ENCODE measurements around the gene DSCAM. TPM values are rescaled to one million over a fixed set of nuclear protein-coding genes. Genes with fewer than 3 reads are reported as not detected.

DSCAM gene
- polyA plus RNA-seq, 3 donors, result not detected

DNA sequence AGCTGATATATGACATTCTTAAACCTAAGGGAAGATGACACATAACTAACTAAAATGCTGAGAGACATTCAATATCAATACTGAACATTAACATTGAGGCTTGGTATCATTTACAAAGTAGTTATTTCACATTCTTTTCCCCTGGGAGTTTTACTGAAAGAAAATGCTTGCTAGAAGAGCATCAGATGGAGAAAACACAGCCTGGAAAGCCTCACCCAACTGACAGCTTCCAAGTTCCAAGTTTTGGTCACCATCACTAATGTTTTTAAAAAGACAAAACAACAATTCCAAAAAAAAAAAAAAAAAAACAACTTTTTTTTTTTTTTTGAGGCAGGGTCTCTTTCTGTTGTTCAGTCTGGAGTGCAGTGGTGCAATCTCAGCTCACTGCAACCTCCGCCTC is 80.6 kb downstream of the DSCAM start:
- intact Hi-C loops (cut with micrococcal nuclease), result no loop called here
- Mint-ChIP-seq H3K4me3 (no peak overlapping the region), H3K4me1 (no peaks in the 10 kb centered on the region), H3K36me3 (no peaks in the 10 kb centered on the region), H3K27me3 (ENCODE audit: low read depth in 3 of 3) (peaks cover 2% of the 10 kb centered on the region in 3 donors), H3K27ac (no peak overlapping the region), H3K9me3 (peaks cover 2 to 13% (median 8%) of the 10 kb centered on the region in 7 donors)
- Histone ChIP-seq H3K4me3 (replicated peaks in 1 of 3; ENCODE audit: low read depth in 2 of 3, low read length in 3 of 3) (no peak overlapping the region), H3K27ac (ENCODE audit: low read depth in 1 of 2, low read length in 2 of 2) (no peak overlapping the region), H3K4me2 (replicated peaks; ENCODE audit: extremely low read depth, low read length, poor library complexity, severe bottlenecking) (no peak overlapping the region), H4K20me1 (ENCODE audit: insufficient read depth, low read length) (no peaks in the 10 kb centered on the region), H3K9me3 (replicated peaks in 1 of 2; ENCODE audit: control insufficient read depth in 1 of 2, insufficient read depth in 1 of 2, low read length in 2 of 2) (peaks cover 0 to 6% of the 10 kb centered on the region in 2 donors), H3K27me3 (ENCODE audit: control insufficient read depth in 2 of 2, insufficient read depth in 2 of 2, low read length in 2 of 2) (no peaks in the 10 kb centered on the region), H3K36me3 (replicated peaks in 1 of 2; ENCODE audit: control insufficient read depth in 1 of 2, insufficient read depth in 2 of 2, low read length in 2 of 2) (no peaks in the 10 kb centered on the region), H2AFZ (ENCODE audit: insufficient read depth, low read depth, low read length, poor library complexity, severe bottlenecking) (no peak overlapping the region), H3K79me2 (ENCODE audit: insufficient read depth, low read length) (no peaks in the 10 kb centered on the region), H3K4me1 (ENCODE audit: control insufficient read depth in 1 of 2, insufficient read depth in 2 of 2, low read length in 2 of 2) (no peaks in the 10 kb centered on the region), H3K9ac (ENCODE audit: insufficient read depth, low read length, poor library complexity, severe bottlenecking) (no peak overlapping the region)
- TF ChIP-seq, protein P1, sequence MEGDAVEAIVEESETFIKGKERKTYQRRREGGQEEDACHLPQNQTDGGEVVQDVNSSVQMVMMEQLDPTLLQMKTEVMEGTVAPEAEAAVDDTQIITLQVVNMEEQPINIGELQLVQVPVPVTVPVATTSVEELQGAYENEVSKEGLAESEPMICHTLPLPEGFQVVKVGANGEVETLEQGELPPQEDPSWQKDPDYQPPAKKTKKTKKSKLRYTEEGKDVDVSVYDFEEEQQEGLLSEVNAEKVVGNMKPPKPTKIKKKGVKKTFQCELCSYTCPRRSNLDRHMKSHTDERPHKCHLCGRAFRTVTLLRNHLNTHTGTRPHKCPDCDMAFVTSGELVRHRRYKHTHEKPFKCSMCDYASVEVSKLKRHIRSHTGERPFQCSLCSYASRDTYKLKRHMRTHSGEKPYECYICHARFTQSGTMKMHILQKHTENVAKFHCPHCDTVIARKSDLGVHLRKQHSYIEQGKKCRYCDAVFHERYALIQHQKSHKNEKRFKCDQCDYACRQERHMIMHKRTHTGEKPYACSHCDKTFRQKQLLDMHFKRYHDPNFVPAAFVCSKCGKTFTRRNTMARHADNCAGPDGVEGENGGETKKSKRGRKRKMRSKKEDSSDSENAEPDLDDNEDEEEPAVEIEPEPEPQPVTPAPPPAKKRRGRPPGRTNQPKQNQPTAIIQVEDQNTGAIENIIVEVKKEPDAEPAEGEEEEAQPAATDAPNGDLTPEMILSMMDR (IDR thresholded peaks at IDR 0.05), result no peak
- no peak for DNase-seq
- 100% methylated on average over 1 of the region's 1 CpG for WGBS (ENCODE audit: insufficient coverage)

DNA sequence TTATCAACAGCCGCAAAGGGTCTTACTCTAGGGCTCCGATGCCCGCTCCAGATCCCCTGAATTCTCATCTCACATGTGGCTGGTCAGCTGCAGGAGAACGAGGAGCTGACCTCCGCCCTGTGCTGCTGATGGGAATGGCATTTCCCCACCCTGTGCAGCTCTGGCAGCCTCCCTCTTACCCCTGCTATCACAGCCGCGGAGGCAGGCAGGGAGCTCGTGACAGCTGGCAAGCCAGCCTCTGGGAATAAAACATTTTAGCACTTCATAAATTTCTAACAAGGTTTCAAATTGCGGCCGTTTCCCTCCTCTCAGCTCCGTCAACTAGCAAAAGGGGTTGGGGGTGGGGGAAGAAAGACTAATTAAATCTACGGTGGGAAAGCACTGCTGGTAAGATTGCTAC is 81.1 kb downstream of the DSCAM start:
- no peaks in the 10 kb centered on the region for H3K36me3 Mint-ChIP-seq
- no peak overlapping the region for H3K27ac Mint-ChIP-seq
- Histone ChIP-seq H3K4me2 (replicated peaks; ENCODE audit: extremely low read depth, low read length, poor library complexity, severe bottlenecking) (no peak overlapping the region), H3K27me3 (ENCODE audit: control insufficient read depth in 2 of 2, insufficient read depth in 2 of 2, low read length in 2 of 2) (no peaks in the 10 kb centered on the region), H2AFZ (ENCODE audit: insufficient read depth, low read depth, low read length, poor library complexity, severe bottlenecking) (no peak overlapping the region), H3K9ac (ENCODE audit: insufficient read depth, low read length, poor library complexity, severe bottlenecking) (no peak overlapping the region), H3K9me3 (replicated peaks in 1 of 2; ENCODE audit: control insufficient read depth in 1 of 2, insufficient read depth in 1 of 2, low read length in 2 of 2) (peaks cover 0 to 4% of the 10 kb centered on the region in 2 donors), H3K4me3 (replicated peaks in 1 of 3; ENCODE audit: low read depth in 2 of 3, low read length in 3 of 3) (no peak overlapping the region), H3K36me3 (replicated peaks in 1 of 2; ENCODE audit: control insufficient read depth in 1 of 2, insufficient read depth in 2 of 2, low read length in 2 of 2) (no peaks in the 10 kb centered on the region), H4K20me1 (ENCODE audit: insufficient read depth, low read length) (no peaks in the 10 kb centered on the region), H3K27ac (ENCODE audit: low read depth in 1 of 2, low read length in 2 of 2) (no peak overlapping the region), H3K4me1 (ENCODE audit: control insufficient read depth in 1 of 2, insufficient read depth in 2 of 2, low read length in 2 of 2) (no peaks in the 10 kb centered on the region), H3K79me2 (ENCODE audit: insufficient read depth, low read length) (no peaks in the 10 kb centered on the region)
- peaks cover 0 to 16% (median 8%) of the 10 kb centered on the region in 7 donors for H3K9me3 Mint-ChIP-seq
- TF ChIP-seq, protein P1 (IDR thresholded peaks at IDR 0.05), result no peak
- H3K4me1 Mint-ChIP-seq, result no peaks in the 10 kb centered on the region
- no peak overlapping the region for H3K4me3 Mint-ChIP-seq
- 58% methylated on average over 7 of the region's 12 CpGs for WGBS (ENCODE audit: insufficient coverage)
- intact Hi-C loops (cut with micrococcal nuclease), result no loop called here
- H3K27me3 Mint-ChIP-seq (ENCODE audit: low read depth in 3 of 3), result peaks cover 0 to 2% (median 2%) of the 10 kb centered on the region in 3 donors
- DNase-seq, result no peak
